AG04450 (cell line): ENCODE results near the gene THBS1. TPM values are rescaled to one million over a fixed set of nuclear protein-coding genes. Genes with fewer than 3 reads are reported as not detected.

Experiments used
- CTCF ChIA-PET: fragments of 300-600, 350-600 bp; formaldehyde crosslinking; extraction: SDS; loops from one replicate; lab custom pipeline; 2022; ENCODE audit warnings: antibody characterized with exemption, inconsistent platforms; lab: Charles Lee
- POLR2A ChIA-PET: fragments of 350-600 bp; formaldehyde crosslinking; extraction: SDS; loops from one replicate; lab custom pipeline; 2021; ENCODE audit warnings: antibody characterized with exemption, inconsistent platforms; lab: Yijun Ruan, JAX
- DNase-seq: peaks from one replicate; pipeline ENCODE4 v3.0.0-alpha.2; 2011; ENCODE audit warnings: low read depth, low spot score
- H3K27ac ChIP-seq: one replicate; pipeline ENCODE4 v1.5.1; 2012; ENCODE audit warnings: low read depth, low read length, control low read depth
- H3K27me3 ChIP-seq: one replicate; pipeline ENCODE4 v1.6.0; 2012; ENCODE audit warnings: low read length; ENCODE audit not compliant: control insufficient read depth, insufficient read depth
- H3K4me3 ChIP-seq: 2 replicates; pipeline ENCODE4 v1.5.1; 2011; ENCODE audit warnings: mild to moderate bottlenecking, low read depth, low read length, control low read depth
- H3K9me3 ChIP-seq: 2 replicates; pipeline ENCODE4 v1.5.1; 2012; ENCODE audit warnings: low read length; ENCODE audit not compliant: control insufficient read depth, insufficient read depth
- CTCF ChIP-seq: IDR thresholded peaks from 2 replicates; pipeline ENCODE4 v1.5.1; 2011; ENCODE audit warnings: low read depth, low read length, control low read depth, inconsistent platforms
- polyA plus RNA-seq: library from polyadenylated mRNA; depleted of rRNA; stranded (reverse); fragments of >200 nt; gene quantifications from 2 replicates; pipeline ENCODE4 v1.2.3, GENCODE V29; 2011

The THBS1 gene
- polyA plus RNA-seq, 1 experiment, result 686 TPM

GRCh38 chr15:39549912-39550311, 31.0 kb upstream of the THBS1 start:
- Histone ChIP-seq H3K27me3 (no peaks in the 10 kb centered on the region), H3K9me3 (no peaks in the 10 kb centered on the region), H3K4me3 (no peak overlapping the region), H3K27ac (no peak overlapping the region)
- POLR2A ChIA-PET, result no interaction called here
- CTCF ChIA-PET, result interaction anchor here (1.0 kb wide), 1 partner anchor 28 kb away, joined by 3 read pairs; no protein-coding TSS in a partner anchor
- DNase-seq, result no peak
- TF ChIP-seq CTCF, result no peak

GRCh38 chr15:39551476-39551875, 29.4 kb upstream of the THBS1 start:
- Histone ChIP-seq H3K27me3 (no peaks in the 10 kb centered on the region), H3K27ac (no peak overlapping the region), H3K4me3 (no peak overlapping the region), H3K9me3 (no peaks in the 10 kb centered on the region)
- POLR2A ChIA-PET, result no interaction called here
- no peak for DNase-seq
- CTCF ChIA-PET, result no interaction called here
- no peak for TF ChIP-seq CTCF

- no peak overlapping the region for H3K4me3 ChIP-seq
- no peaks in the 10 kb centered on the region for H3K27me3 ChIP-seq
- POLR2A ChIA-PET, result no interaction called here
- no peaks in the 10 kb centered on the region for H3K9me3 ChIP-seq
- DNase-seq, result no peak
- no peak for TF ChIP-seq CTCF
- CTCF ChIA-PET, result no interaction called here
- no peak overlapping the region for H3K27ac ChIP-seq
These were observed 28.3 kb upstream of the THBS1 start for GRCh38 chr15:39552556-39552955.

GRCh38 chr15:39553947-39554693, 26.8 kb upstream of the THBS1 start:
- DNase-seq, result no peak
- Histone ChIP-seq H3K9me3 (no peaks in the 10 kb centered on the region), H3K4me3 (no peak overlapping the region), H3K27me3 (no peaks in the 10 kb centered on the region), H3K27ac (no peak overlapping the region)
- CTCF ChIA-PET, result interaction anchor here (1.0 kb wide), 1 partner anchor 20 kb away, joined by 3 read pairs; no protein-coding TSS in a partner anchor
- no peak for TF ChIP-seq CTCF
- POLR2A ChIA-PET, result no interaction called here

GRCh38 chr15:39554746-39555387, 26.0 kb upstream of the THBS1 start:
- no peak for TF ChIP-seq CTCF
- ChIA-PET POLR2A (interaction anchor here (2.0 kb wide), 1 partner anchor 26 kb away, joined by 16 read pairs; the partner anchor contains the start of gene THBS1), CTCF (no interaction called here)
- Histone ChIP-seq H3K4me3 (no peak overlapping the region), H3K27me3 (no peaks in the 10 kb centered on the region), H3K9me3 (no peaks in the 10 kb centered on the region), H3K27ac (no peak overlapping the region)
- DNase-seq, result no peak
